CD4-positive, alpha-beta T cell (primary cell): ENCODE results near the gene TCF4. TPM values are rescaled to one million over a fixed set of nuclear protein-coding genes. Genes with fewer than 3 reads are reported as not detected.

Source experiments
- ATAC-seq: fragments of 200-7000 bp; cut with Tn5 transposase; one replicate; pipeline ENCODE4 v1.10.0; 2022; ENCODE audit warnings: mild to moderate bottlenecking; ENCODE audit not compliant: poor library complexity
- CTCF ChIA-PET: fragments of 350-600 bp; sonication (Branson Sonifier 250); formaldehyde crosslinking; loops from one replicate; lab custom pipeline; 2021; ENCODE audit warnings: antibody characterized with exemption, inconsistent platforms; lab: Charles Lee
- POLR2A ChIA-PET: fragments of 350-600 bp; sonication (Branson Sonifier 250); formaldehyde crosslinking; loops from one replicate; lab custom pipeline; 2021; ENCODE audit warnings: antibody characterized with exemption, inconsistent platforms; lab: Charles Lee
- DNase-seq, 14 experiments: peaks; one replicate each; pipeline ENCODE4 v3.0.0-alpha.2; 2013 to 2020; ENCODE audit warnings: mixed read lengths in 2 of 14
- H3K27ac ChIP-seq, 2 donors: one replicate each; pipeline versions ENCODE4 v1.5.1 to v1.7.0; 2013; ENCODE audit warnings: low read length in 2 of 2, low read depth in 1 of 2, mild to moderate bottlenecking in 1 of 2
- H3K27me3 ChIP-seq, 2 experiments: 1 replicate in 1 of 2; 2 replicates in 1 of 2; pipeline versions ENCODE4 v1.6.1 to v1.7.0; 2013; ENCODE audit warnings: low read length in 2 of 2, control low read depth in 1 of 2, mild to moderate bottlenecking in 1 of 2, moderate library complexity in 1 of 2; ENCODE audit not compliant: insufficient read depth in 2 of 2, control insufficient read depth in 1 of 2
- H3K36me3 ChIP-seq: one replicate; pipeline ENCODE4 v1.6.1; 2013; ENCODE audit warnings: low read length, control low read depth; ENCODE audit not compliant: insufficient read depth
- H3K4me1 ChIP-seq: one replicate; pipeline ENCODE4 v1.6.1; 2013; ENCODE audit warnings: low read length, control low read depth; ENCODE audit not compliant: insufficient read depth
- H3K4me3 ChIP-seq: one replicate; pipeline ENCODE4 v1.5.1; 2013; ENCODE audit warnings: mild to moderate bottlenecking, low read length, moderate library complexity
- H3K9me3 ChIP-seq, 2 experiments: 1 replicate in 1 of 2; 2 replicates in 1 of 2; pipeline versions ENCODE4 v1.6.1 to v1.7.0; 2013; ENCODE audit warnings: low read length in 2 of 2, mild to moderate bottlenecking in 2 of 2, control low read depth in 1 of 2, moderate library complexity in 1 of 2; ENCODE audit not compliant: control insufficient read depth in 1 of 2, insufficient read depth in 1 of 2
- H3K27ac Mint-ChIP-seq: one replicate; pipeline ENCODE4 v1.8.0; 2020; ENCODE audit warnings: mixed read lengths
- H3K27me3 Mint-ChIP-seq: one replicate; pipeline ENCODE4 v1.8.0; 2021; ENCODE audit warnings: mixed read lengths
- H3K36me3 Mint-ChIP-seq: one replicate; pipeline ENCODE4 v1.8.0; 2021; ENCODE audit warnings: low read depth, mixed read lengths
- H3K4me1 Mint-ChIP-seq: one replicate; pipeline ENCODE4 v1.8.0; 2021; ENCODE audit warnings: low read depth, mixed read lengths
- H3K4me3 Mint-ChIP-seq: one replicate; pipeline ENCODE4 v1.8.0; 2020; ENCODE audit warnings: mild to moderate bottlenecking, mixed read lengths
- H3K9me3 Mint-ChIP-seq: one replicate; pipeline ENCODE4 v1.8.0; 2020; ENCODE audit warnings: mixed read lengths
- CTCF ChIP-seq: fragments of 200-600 bp; IDR thresholded peaks from one replicate; pipeline ENCODE4 v1.8.0; 2022; ENCODE audit warnings: antibody characterized with exemption, mild to moderate bottlenecking
- intact Hi-C, 2 experiments: fragments of 100-400 bp; cut with DNase I in 1 of 2; cut with micrococcal nuclease in 1 of 2; formaldehyde crosslinking; loops; one replicate each; pipeline versions ENCODE4 v1.15.1 to v1.9.0; 2023 to 2025; cut with DNase I, micrococcal nuclease
- total RNA-seq, 174 experiments: library from RNA in 2 of 174; stranded (reverse) in 2 of 174; gene quantifications; one replicate each; pipeline ENCODE4 v1.2.3 and lab custom pipeline; 2021 to 2026

TCF4 gene
- total RNA-seq, 2 experiments from 2014 or later, result 3.0 to 3.2 TPM

- Histone ChIP-seq H3K27me3 (peaks cover 14 to 33% of the 10 kb centered on the region in 2 experiments), H3K27ac (no peak overlapping the region), H3K4me1 (peaks cover 2% of the 10 kb centered on the region), H3K36me3 (no peaks in the 10 kb centered on the region), H3K4me3 (no peak overlapping the region), H3K9me3 (peaks cover 0 to 3% of the 10 kb centered on the region in 2 experiments)
- intact Hi-C loops, result loop anchor here in 1 of 2 experiments (10.0 kb wide), 1 partner anchor 1121 kb away; no protein-coding TSS in a partner anchor
- Mint-ChIP-seq H3K27me3 (peaks cover 49% of the 10 kb centered on the region), H3K36me3 (peaks cover 7% of the 10 kb centered on the region), H3K27ac (no peak overlapping the region), H3K4me1 (peaks cover 22% of the 10 kb centered on the region), H3K9me3 (no peaks in the 10 kb centered on the region), H3K4me3 (no peak overlapping the region)
- DNase-seq (no peak), ATAC-seq (no peak)
- no peak for TF ChIP-seq CTCF
- ChIA-PET POLR2A (no interaction called here), CTCF (no interaction called here)
These were observed 3.8 kb downstream of the TCF4 start for GRCh38 chr18:55584201-55584600.

GRCh38 chr18:55582325-55582724 is 5.7 kb downstream of the TCF4 start:
- intact Hi-C loops, result loop anchor here in 1 of 2 experiments (10.0 kb wide), 1 partner anchor 1122 kb away; no protein-coding TSS in a partner anchor

GRCh38 chr18:55579501-55580270 is 8.3 kb downstream of the TCF4 start:
- Mint-ChIP-seq H3K9me3 (no peaks in the 10 kb centered on the region), H3K27ac (no peak overlapping the region), H3K4me1 (no peaks in the 10 kb centered on the region), H3K36me3 (no peaks in the 10 kb centered on the region), H3K27me3 (peaks cover 10% of the 10 kb centered on the region), H3K4me3 (no peak overlapping the region)
- no peak for TF ChIP-seq CTCF
- H3K9me3 ChIP-seq, result no peaks in the 10 kb centered on the region
- ChIA-PET POLR2A (no interaction called here), CTCF (no interaction called here)
- no peaks in the 10 kb centered on the region for H3K4me1 ChIP-seq
- H3K4me3 ChIP-seq, result no peak overlapping the region
- H3K27me3 ChIP-seq, result peaks cover 0 to 2% of the 10 kb centered on the region in 2 experiments
- no peak for ATAC-seq
- no peak for DNase-seq
- H3K27ac ChIP-seq, result no peak overlapping the region
- H3K36me3 ChIP-seq, result no peaks in the 10 kb centered on the region
- intact Hi-C loops, result loop anchor here in 1 of 2 experiments (10.0 kb wide), 1 partner anchor 1125 kb away; no protein-coding TSS in a partner anchor

More at GRCh38 chr18:55582325-55582724, 5.7 kb downstream of the TCF4 start:
- ChIA-PET POLR2A (interaction anchor here (0.6 kb wide), 1 partner anchor 347 kb away, joined by 3 read pairs; no protein-coding TSS in a partner anchor), CTCF (no interaction called here)
- Mint-ChIP-seq H3K27me3 (peaks cover 36% of the 10 kb centered on the region), H3K4me1 (peaks cover 11% of the 10 kb centered on the region), H3K27ac (no peak overlapping the region), H3K36me3 (no peaks in the 10 kb centered on the region), H3K9me3 (no peaks in the 10 kb centered on the region), H3K4me3 (no peak overlapping the region)
- H3K36me3 ChIP-seq, result no peaks in the 10 kb centered on the region
- H3K4me3 ChIP-seq, result no peak overlapping the region
- ATAC-seq, result no peak
- no peak overlapping the region for H3K27ac ChIP-seq
- H3K4me1 ChIP-seq, result no peaks in the 10 kb centered on the region
- peaks cover 0 to 3% of the 10 kb centered on the region in 2 experiments for H3K9me3 ChIP-seq
- no peak for DNase-seq
- peaks cover 14 to 22% of the 10 kb centered on the region in 2 experiments for H3K27me3 ChIP-seq
- no peak for TF ChIP-seq CTCF
